Esophagus (tissue), 2 donors: ENCODE data around the gene PRRT1. TPM values are rescaled to one million over a fixed set of nuclear protein-coding genes. Genes with fewer than 3 reads are reported as not detected.
A peak's percentile ranks its signal among the peaks of the same experiment; 100 is the strongest.

Experiments used
- H3K27ac ChIP-seq, 2 donors: one replicate each; pipeline ENCODE4 v1.5.1; 2013; ENCODE audit warnings: low read depth in 2 of 2, mild to moderate bottlenecking in 2 of 2, inconsistent platforms in 1 of 2, low read length in 1 of 2, moderate library complexity in 1 of 2
- H3K27me3 ChIP-seq, 2 donors: one replicate each; pipeline ENCODE4 v1.6.1; 2013; ENCODE audit warnings: low read length in 2 of 2, control low read depth in 1 of 2, mild to moderate bottlenecking in 1 of 2; ENCODE audit not compliant: insufficient read depth in 2 of 2, control insufficient read depth in 1 of 2
- H3K36me3 ChIP-seq, 2 donors: one replicate each; pipeline ENCODE4 v1.6.1; 2013; ENCODE audit warnings: low read length in 1 of 2; ENCODE audit not compliant: control insufficient read depth in 2 of 2, insufficient read depth in 2 of 2
- H3K4me1 ChIP-seq, 2 donors: one replicate each; pipeline ENCODE4 v1.6.1; 2013; ENCODE audit warnings: low read length in 1 of 2; ENCODE audit not compliant: control insufficient read depth in 2 of 2, insufficient read depth in 2 of 2
- H3K4me3 ChIP-seq, 2 donors: one replicate each; pipeline ENCODE4 v1.5.1; 2013; ENCODE audit warnings: low read length in 2 of 2, mild to moderate bottlenecking in 2 of 2, low read depth in 1 of 2, moderate library complexity in 1 of 2
- H3K9me3 ChIP-seq, 2 donors: one replicate each; pipeline ENCODE4 v1.6.1; 2013; ENCODE audit warnings: mild to moderate bottlenecking in 2 of 2, low read depth in 1 of 2, low read length in 1 of 2, moderate library complexity in 1 of 2; ENCODE audit not compliant: control insufficient read depth in 2 of 2, insufficient read depth in 1 of 2
- WGBS, 2 donors: extraction: QIAGEN DNeasy Blood & Tissue Kit; methylation state at CpG; one replicate each; pipeline ENCODE4 v1.1.7; 2013; 5-methylcytosine and 5-hydroxymethylcytosine counted together
- polyA plus RNA-seq, 2 donors: library from polyadenylated mRNA; stranded (reverse); fragments of 200-250 nt; gene quantifications; one replicate each; pipeline ENCODE4 v1.2.3, GENCODE V29; 2013
- donor health status: healthy with polysubstance abuse.
- donor health status: Bipolar disorder and iron deficiency.

Gene PRRT1
- polyA plus RNA-seq, 2 donors = 1.8 to 2.3 TPM

DNA sequence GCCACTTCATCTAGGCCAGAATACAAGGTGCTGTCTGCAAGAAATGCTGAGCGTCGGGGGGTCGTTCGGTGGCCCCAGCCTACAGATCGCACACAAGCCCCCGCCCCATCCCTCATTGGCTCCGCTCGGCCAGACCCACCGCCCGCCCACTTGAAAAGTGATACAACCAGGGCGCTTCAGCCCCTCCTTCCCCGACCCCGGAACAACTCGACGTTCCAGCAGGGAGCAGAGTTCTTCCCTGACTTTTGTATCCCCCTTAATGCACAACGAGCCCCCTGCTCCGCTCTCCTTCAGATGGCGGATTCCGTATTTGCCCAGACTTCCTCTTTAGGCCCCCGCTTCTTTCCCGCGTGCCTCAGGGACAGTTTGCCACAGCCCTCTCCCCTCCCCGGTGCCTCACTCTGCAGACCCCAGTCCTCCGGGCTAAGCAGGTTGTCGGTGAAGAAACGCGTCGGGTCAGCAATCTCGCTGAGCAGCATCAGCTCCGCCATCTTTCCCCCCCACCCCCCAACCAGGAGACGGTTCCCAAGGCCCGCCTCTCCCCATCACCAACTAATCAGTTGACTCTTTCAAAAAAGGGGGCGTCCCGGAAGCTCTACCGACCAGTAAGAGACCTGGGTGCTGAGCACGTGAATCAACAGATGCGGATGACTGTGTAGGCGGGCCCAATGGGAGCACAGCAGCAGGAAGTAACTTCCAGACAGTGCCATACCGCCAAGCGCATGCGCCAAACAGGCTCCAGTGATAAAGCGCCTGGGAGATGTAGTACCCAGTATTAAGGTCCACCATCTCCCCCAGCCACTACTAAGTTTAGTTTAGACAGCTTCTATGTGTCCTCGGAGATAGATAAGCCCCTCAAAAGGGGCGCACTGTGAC lies 23.8 kb downstream of the PRRT1 start, which contains the start of gene ATF6B:
Gene ATF6B, minus strand, starts transcription at position 530 of the 876 bp plus-strand sequence. Its CDS starts 39 bp downstream, at position 491.
- H3K4me3 ChIP-seq = peak within 1 kb of the TSS; percentile 98 to 99
- no peaks in the 10 kb centered on the region for H3K27me3 ChIP-seq
- no peaks in the 10 kb centered on the region for H3K9me3 ChIP-seq
- peaks cover 16 to 19% of the 10 kb centered on the region in 2 donors for H3K4me1 ChIP-seq
- WGBS, 2 donors = 0 to 1% methylated on average over 44 of the region's 44 CpGs
- peaks cover 5 to 8% of the 10 kb centered on the region in 2 donors for H3K36me3 ChIP-seq
- H3K27ac ChIP-seq = peak within 1 kb of the TSS; percentile 93 to 96

DNA sequence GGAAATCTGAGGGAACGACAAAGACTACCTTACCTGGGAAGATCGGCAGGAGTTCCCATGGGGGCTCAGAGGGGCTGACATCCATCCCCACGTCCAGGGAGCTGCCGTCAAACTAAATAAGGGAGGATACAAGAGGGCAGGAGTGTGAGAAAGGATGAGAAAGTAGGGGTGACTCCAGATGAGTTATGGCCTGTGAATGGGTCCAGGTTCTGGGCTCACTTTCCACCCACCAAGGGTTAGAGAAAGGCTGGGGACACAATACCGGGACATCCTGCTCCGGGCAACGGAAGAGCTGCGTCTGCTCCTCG lies 24.4 kb downstream of the PRRT1 start:
- 3 to 5% methylated on average over 9 of the region's 9 CpGs for WGBS, 2 donors
- H3K27ac ChIP-seq = peak overlapping the region; percentile 83 to 96
- H3K4me3 ChIP-seq = peak overlapping the region; percentile 98 to 99
- no peaks in the 10 kb centered on the region for H3K27me3 ChIP-seq
- peaks cover 5 to 8% of the 10 kb centered on the region in 2 donors for H3K36me3 ChIP-seq
- H3K4me1 ChIP-seq = peaks cover 16 to 18% of the 10 kb centered on the region in 2 donors
- H3K9me3 ChIP-seq = no peaks in the 10 kb centered on the region

DNA sequence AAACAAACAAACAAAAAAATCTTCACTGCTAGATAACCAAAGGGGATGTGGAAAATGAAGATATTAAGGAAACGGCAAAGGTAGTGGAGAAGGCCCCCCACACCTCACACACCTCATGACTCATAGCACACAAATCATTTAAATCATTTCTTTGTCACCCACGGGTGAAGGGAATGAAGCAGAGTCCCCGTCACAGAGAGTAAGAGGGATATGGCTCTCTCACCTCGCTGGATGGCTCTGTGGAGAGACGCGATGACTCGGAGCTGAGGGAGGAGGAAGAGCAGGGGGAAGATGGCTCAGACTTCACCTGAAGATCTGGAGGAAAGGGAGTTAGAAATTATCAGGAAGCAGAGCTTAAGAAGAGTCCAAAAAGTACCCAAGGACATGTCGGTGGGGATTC lies 24.9 kb downstream of the PRRT1 start:
- H3K36me3 ChIP-seq = peaks cover 5 to 11% of the 10 kb centered on the region in 2 donors
- H3K4me1 ChIP-seq = peaks cover 16 to 18% of the 10 kb centered on the region in 2 donors
- 39 to 46% methylated on average over 8 of the region's 8 CpGs for WGBS, 2 donors
- H3K27me3 ChIP-seq = no peaks in the 10 kb centered on the region
- H3K9me3 ChIP-seq = no peaks in the 10 kb centered on the region
- H3K4me3 ChIP-seq = peak overlapping the region; percentile 98 to 99
- no peak overlapping the region for H3K27ac ChIP-seq

DNA sequence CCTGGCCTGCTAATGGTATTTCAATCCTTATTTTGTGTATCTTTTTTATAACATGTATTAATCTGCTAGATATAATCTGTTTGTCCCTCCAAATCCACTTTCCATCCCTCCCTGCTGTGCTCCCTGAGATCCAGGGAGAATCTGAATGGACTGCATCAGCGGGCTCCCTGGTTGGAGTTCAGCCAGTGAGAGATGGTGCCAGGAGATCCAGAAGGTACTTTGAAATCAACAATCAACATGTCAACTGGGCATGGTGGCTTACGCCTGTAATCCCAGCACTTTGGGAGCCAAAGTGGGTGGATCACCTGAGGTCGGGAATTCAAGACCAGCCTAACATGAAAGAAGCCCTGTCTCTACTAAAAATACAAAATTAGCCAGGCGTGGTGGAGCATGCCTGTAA lies 28.1 kb downstream of the PRRT1 start:
- Histone ChIP-seq H3K4me3 (no peak overlapping the region), H3K36me3 (peaks cover 15 to 27% of the 10 kb centered on the region in 2 donors), H3K9me3 (no peaks in the 10 kb centered on the region), H3K27me3 (no peaks in the 10 kb centered on the region), H3K4me1 (peaks cover 11 to 13% of the 10 kb centered on the region in 2 donors), H3K27ac (no peak overlapping the region)
- 65 to 69% methylated on average over 4 of the region's 4 CpGs for WGBS, 2 donors

DNA sequence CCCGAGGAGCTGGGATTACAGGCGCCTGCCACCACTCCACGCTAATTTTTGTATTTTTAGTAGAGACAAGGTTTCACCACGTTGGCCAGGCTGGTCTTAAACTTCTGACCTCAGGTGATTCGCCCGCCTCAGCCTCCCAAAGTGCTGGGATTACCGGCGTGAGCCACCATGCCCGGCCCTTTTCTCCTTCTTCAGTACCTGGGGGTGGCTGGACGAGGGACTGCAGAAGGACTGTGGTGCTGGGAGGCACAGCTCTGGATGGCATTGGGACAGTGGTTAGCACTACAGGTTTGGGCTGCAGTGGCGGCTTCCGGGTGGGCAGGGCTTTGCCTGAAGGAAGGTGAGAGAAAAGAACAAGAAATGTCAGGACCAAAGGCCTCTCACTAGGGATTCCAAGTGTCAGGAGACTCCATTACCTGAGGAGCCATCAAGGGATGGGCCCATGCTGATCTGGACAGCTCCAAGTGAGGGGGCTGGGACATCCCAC lies 31.1 kb downstream of the PRRT1 start:
- H3K9me3 ChIP-seq = no peaks in the 10 kb centered on the region
- peaks cover 0 to 2% of the 10 kb centered on the region in 2 donors for H3K4me1 ChIP-seq
- H3K36me3 ChIP-seq = peaks cover 16 to 54% of the 10 kb centered on the region in 2 donors
- H3K27me3 ChIP-seq = no peaks in the 10 kb centered on the region
- H3K4me3 ChIP-seq = no peak overlapping the region
- 91 to 97% methylated on average over 11 to 12 of the region's 12 CpGs for WGBS, 2 donors
- H3K27ac ChIP-seq = no peak overlapping the region

DNA sequence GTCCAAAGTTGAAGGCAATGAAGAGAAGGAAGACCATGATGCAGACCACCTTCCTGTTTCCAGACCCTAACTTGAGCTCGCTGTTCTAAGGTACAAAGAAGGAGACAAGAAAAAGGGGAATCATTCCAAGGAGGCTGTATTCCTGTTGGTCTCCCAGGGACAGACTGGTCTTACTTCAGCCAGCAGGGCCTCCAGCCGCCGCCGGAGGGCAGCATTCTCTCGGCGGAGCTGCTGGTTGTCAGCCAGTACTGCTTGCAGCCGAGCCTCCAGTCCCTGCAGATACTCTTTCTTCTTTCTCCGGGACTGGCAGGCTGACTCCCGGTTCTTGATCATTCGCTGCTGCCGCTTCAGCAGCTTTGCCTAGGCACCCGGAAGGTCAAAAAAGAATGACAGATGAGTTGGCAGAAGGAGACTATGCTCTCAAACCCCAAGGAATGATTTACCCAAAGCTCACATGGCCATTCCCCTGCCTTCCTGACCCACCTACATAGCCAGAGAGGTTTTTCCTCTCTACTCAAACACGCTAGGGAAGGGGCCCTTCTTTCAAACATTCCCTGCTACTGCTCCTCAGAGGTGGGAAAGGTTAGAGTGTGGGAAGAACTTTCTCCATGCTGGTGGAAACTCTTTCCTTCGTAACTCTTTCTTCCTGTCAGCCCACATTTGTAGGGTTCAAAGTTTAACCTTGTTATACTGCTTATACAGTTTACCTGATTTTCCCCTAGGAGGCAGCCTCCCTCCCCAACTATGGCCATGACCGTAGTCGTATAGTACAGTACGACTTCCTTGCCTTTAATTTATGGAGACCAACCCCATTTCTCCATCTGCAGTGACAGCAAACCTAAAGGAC lies 32.7 kb downstream of the PRRT1 start:
- H3K4me3 ChIP-seq = no peak overlapping the region
- H3K9me3 ChIP-seq = no peaks in the 10 kb centered on the region
- no peaks in the 10 kb centered on the region for H3K27me3 ChIP-seq
- peaks cover 0 to 6% of the 10 kb centered on the region in 2 donors for H3K4me1 ChIP-seq
- H3K27ac ChIP-seq = peak overlapping the region; percentile 52 to 70
- peaks cover 23 to 54% of the 10 kb centered on the region in 2 donors for H3K36me3 ChIP-seq
- WGBS, 2 donors = 16 to 25% methylated on average over 17 of the region's 17 CpGs

DNA sequence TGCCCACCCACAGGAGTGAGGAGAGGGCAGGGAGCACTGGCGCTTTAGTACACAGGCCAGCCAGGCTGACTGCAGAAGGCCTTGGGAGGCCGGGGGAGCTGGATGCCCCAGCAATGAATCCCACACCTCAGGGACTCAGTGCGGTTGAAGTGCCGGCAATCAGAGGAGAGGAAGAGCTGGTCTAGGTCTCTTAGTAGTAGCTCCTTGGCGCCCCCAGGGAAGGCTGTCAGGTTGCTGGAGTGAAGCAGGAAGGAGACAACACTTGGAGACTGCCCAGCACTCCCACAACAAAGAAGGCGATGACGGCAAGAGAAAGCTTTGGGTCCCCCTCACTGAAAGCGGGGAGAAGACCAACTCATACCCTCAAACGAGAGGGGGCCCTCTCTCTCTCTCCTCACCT lies 34.3 kb downstream of the PRRT1 start:
- no peaks in the 10 kb centered on the region for H3K27me3 ChIP-seq
- H3K36me3 ChIP-seq = peaks cover 21 to 57% of the 10 kb centered on the region in 2 donors
- H3K4me3 ChIP-seq = no peak overlapping the region
- no peak overlapping the region for H3K27ac ChIP-seq
- H3K4me1 ChIP-seq = peaks cover 5 to 6% of the 10 kb centered on the region in 2 donors
- 88 to 90% methylated on average over 9 of the region's 9 CpGs for WGBS, 2 donors
- H3K9me3 ChIP-seq = no peaks in the 10 kb centered on the region

DNA sequence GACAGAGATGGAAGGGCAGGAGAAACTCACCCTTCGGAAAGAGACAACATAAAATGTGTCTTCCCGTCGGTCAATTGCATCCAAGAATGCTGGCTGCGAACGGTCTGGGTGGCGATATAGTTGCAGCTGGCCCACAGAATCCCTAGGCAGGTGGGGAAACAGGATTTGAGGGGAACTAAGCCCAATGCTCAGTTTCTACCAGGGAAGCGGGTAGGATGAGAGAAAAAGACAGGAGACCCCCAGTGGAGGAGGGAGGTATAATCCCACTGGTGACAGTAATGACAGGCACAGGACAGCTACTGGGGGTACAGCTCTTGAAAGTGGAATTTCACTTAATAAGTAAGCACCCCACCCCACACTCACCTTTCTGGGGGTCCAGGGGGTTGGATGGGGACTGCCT lies 35.1 kb downstream of the PRRT1 start:
- Histone ChIP-seq H3K4me3 (no peak overlapping the region), H3K4me1 (peaks cover 5 to 6% of the 10 kb centered on the region in 2 donors), H3K9me3 (no peaks in the 10 kb centered on the region), H3K36me3 (peaks cover 21 to 51% of the 10 kb centered on the region in 2 donors), H3K27ac (no peak overlapping the region), H3K27me3 (no peaks in the 10 kb centered on the region)
- 88 to 91% methylated on average over 7 of the region's 7 CpGs for WGBS, 2 donors

DNA sequence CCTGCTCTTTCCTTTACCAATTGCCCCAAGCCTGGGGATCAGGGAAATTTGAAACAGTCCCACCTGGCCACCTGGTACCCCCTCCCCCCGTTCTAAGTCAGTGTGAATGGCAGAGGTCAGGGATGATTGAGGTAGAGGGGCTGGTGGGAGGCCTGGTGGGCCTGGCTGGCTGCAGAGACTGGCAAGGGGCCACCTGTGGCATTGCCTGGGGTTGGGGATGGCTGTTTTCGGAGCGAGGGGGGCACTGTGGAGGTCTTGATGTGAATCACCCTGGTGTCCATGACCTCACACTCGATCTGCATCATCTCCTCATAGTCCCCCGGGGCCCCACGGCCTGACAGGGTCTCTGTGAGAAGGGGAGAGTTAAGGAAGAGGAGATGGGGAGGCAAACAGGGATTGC lies 36.1 kb downstream of the PRRT1 start:
- Histone ChIP-seq H3K36me3 (peaks cover 17 to 45% of the 10 kb centered on the region in 2 donors), H3K27ac (peak overlapping the region; percentile 5 to 6), H3K27me3 (no peaks in the 10 kb centered on the region), H3K4me3 (no peak overlapping the region), H3K9me3 (no peaks in the 10 kb centered on the region), H3K4me1 (peaks cover 6 to 7% of the 10 kb centered on the region in 2 donors)
- WGBS, 2 donors = 85 to 94% methylated on average over 6 of the region's 6 CpGs
